ENCODE data around the gene FOXA2. TPM values are rescaled to one million over a fixed set of nuclear protein-coding genes. Genes with fewer than 3 reads are reported as not detected.

Gene FOXA2
- total and polyA plus RNA-seq, 2 donors (not counting 3 experiments of a cell fraction or from before 2014, with no cell fraction given) = not detected

- Histone ChIP-seq H3K9me3 (replicated peaks; ENCODE audit: control insufficient read depth, insufficient read depth, low read length) (no peaks in the 10 kb centered on the region), H3K9ac (replicated peaks; ENCODE audit: extremely low read depth, insufficient read depth, low read length) (no peak overlapping the region), H3K4me1 (ENCODE audit: control insufficient read depth, extremely low read depth, insufficient read depth, low read length) (no peaks in the 10 kb centered on the region), H2AFZ (ENCODE audit: low read depth, low read length) (no peak overlapping the region), H3K9me1 (replicated peaks; ENCODE audit: control insufficient read depth, extremely low read depth, insufficient read depth, low read length) (no peaks in the 10 kb centered on the region), H3K27ac (ENCODE audit: insufficient read depth, low read depth, low read length) (no peak overlapping the region), H3K4me3 (replicated peaks in 1 of 3; ENCODE audit: insufficient read depth in 1 of 3, low read depth in 1 of 3, low read length in 3 of 3) (no peak overlapping the region), H3K36me3 (ENCODE audit: control insufficient read depth in 2 of 2, extremely low read depth in 1 of 2, insufficient read depth in 2 of 2, low read length in 2 of 2) (no peaks in the 10 kb centered on the region), H3K79me2 (ENCODE audit: control insufficient read depth, insufficient read depth, low read length) (no peaks in the 10 kb centered on the region), H3K27me3 (ENCODE audit: control insufficient read depth in 2 of 2, insufficient read depth in 2 of 2, low read length in 2 of 2) (peaks cover 46 to 58% of the 10 kb centered on the region in 2 experiments), H4K20me1 (replicated peaks; ENCODE audit: control insufficient read depth, extremely low read depth, insufficient read depth, low read length) (no peaks in the 10 kb centered on the region), H3K4me2 (ENCODE audit: insufficient read depth, low read length) (no peak overlapping the region)
- no peak for FAIRE-seq
- CTCF ChIA-PET = no interaction called here
- intact Hi-C loops (cut with micrococcal nuclease) = no loop called here
- no TSS peak for BruUV-seq (replicated peaks)
- DNase-seq (ENCODE audit: low read depth, low spot score) = no peak
- POLR2A ChIA-PET = no interaction called here
- TF ChIP-seq GATA2 (IDR thresholded peaks at IDR 0.05; ENCODE audit: insufficient read depth, insufficient read length, low read depth, low read length) (no peak), FOS (IDR thresholded peaks at IDR 0.05; ENCODE audit: borderline replicate concordance, insufficient read depth, low read length) (no peak), CTCF (IDR thresholded peaks at IDR 0.05; ENCODE audit: extremely low read depth in 1 of 2, insufficient read depth in 1 of 2, low read depth in 1 of 2, low read length in 2 of 2) (no peak), MYC (IDR thresholded peaks at IDR 0.05; ENCODE audit: low read depth, low read length) (no peak), POLR2A (IDR thresholded peaks at IDR 0.05; ENCODE audit: low read depth, low read length) (no peak)
- dilution Hi-C loops (cut with MboI; ENCODE audit: extremely low pct_ligation_motif_present, low sequenced_read_pairs) = no loop called here
Observed at GRCh38 chr20:22559711-22560318, 24.6 kb downstream of the FOXA2 start.
